Parathyroid adenoma (tissue), 2 donors: Measurements from ENCODE around the gene FAM53B.

ENCODE experiments used
- H2AFZ ChIP-seq: fragments of 300-600 bp; sonication (generic); one replicate; pipeline ENCODE4 v1.7.0; 2017; ENCODE audit warnings: antibody characterized with exemption, mild to moderate bottlenecking
- H3K27ac ChIP-seq: fragments of 300-600 bp; sonication (generic); one replicate; pipeline ENCODE4 v1.7.0; 2017
- H3K27me3 ChIP-seq: fragments of 300-600 bp; sonication (generic); one replicate; pipeline ENCODE4 v1.7.0; 2017; ENCODE audit warnings: low read length; ENCODE audit not compliant: control insufficient read depth, insufficient read depth
- H3K36me3 ChIP-seq: fragments of 300-600 bp; sonication (generic); one replicate; pipeline ENCODE4 v1.7.0; 2017; ENCODE audit warnings: low read length; ENCODE audit not compliant: control insufficient read depth, insufficient read depth
- H3K4me1 ChIP-seq: fragments of 300-600 bp; sonication (generic); one replicate; pipeline ENCODE4 v1.7.0; 2017; ENCODE audit warnings: control low read depth
- H3K4me2 ChIP-seq: fragments of 300-600 bp; sonication (generic); one replicate; pipeline ENCODE4 v1.7.0; 2017; ENCODE audit warnings: low read length
- H3K4me3 ChIP-seq: fragments of 300-600 bp; sonication (generic); one replicate; pipeline ENCODE4 v1.7.0; 2017; ENCODE audit warnings: low read depth, low read length
- H3K79me2 ChIP-seq: fragments of 300-600 bp; sonication (generic); one replicate; pipeline ENCODE4 v1.7.0; 2017; ENCODE audit warnings: control low read depth
- H3K9ac ChIP-seq: fragments of 300-600 bp; sonication (generic); one replicate; pipeline ENCODE4 v1.7.0; 2017; ENCODE audit warnings: mild to moderate bottlenecking
- H3K9me3 ChIP-seq: fragments of 300-600 bp; sonication (generic); one replicate; pipeline ENCODE4 v1.7.0; 2017; ENCODE audit warnings: low read length; ENCODE audit not compliant: control insufficient read depth
- TF ChIP-seq, protein P1 (sequence below): fragments of 300-600 bp; sonication (generic); IDR thresholded peaks from one replicate; pipeline ENCODE4 v1.7.0; 2017; ENCODE audit warnings: antibody characterized with exemption, mild to moderate bottlenecking
- donor health status: primary hyperparathyroidism.

FAM53B gene

GRCh38 chr10:124628676-124629021 is 115.5 kb downstream of the FAM53B start:
- Histone ChIP-seq H3K9me3 (no peaks in the 10 kb centered on the region), H3K27ac (peak overlapping the region; percentile 36), H3K27me3 (no peaks in the 10 kb centered on the region), H3K79me2 (peaks cover 56% of the 10 kb centered on the region), H2AFZ (no peak overlapping the region), H3K4me1 (peaks cover 20% of the 10 kb centered on the region), H3K4me3 (no peak overlapping the region), H3K4me2 (no peak overlapping the region), H3K9ac (no peak overlapping the region), H3K36me3 (no peaks in the 10 kb centered on the region)
- TF ChIP-seq, protein P1, sequence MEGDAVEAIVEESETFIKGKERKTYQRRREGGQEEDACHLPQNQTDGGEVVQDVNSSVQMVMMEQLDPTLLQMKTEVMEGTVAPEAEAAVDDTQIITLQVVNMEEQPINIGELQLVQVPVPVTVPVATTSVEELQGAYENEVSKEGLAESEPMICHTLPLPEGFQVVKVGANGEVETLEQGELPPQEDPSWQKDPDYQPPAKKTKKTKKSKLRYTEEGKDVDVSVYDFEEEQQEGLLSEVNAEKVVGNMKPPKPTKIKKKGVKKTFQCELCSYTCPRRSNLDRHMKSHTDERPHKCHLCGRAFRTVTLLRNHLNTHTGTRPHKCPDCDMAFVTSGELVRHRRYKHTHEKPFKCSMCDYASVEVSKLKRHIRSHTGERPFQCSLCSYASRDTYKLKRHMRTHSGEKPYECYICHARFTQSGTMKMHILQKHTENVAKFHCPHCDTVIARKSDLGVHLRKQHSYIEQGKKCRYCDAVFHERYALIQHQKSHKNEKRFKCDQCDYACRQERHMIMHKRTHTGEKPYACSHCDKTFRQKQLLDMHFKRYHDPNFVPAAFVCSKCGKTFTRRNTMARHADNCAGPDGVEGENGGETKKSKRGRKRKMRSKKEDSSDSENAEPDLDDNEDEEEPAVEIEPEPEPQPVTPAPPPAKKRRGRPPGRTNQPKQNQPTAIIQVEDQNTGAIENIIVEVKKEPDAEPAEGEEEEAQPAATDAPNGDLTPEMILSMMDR = no peak

- Histone ChIP-seq H3K27ac (peak overlapping the region; percentile 36), H3K36me3 (no peaks in the 10 kb centered on the region), H3K4me1 (peaks cover 20% of the 10 kb centered on the region), H3K27me3 (no peaks in the 10 kb centered on the region), H3K4me3 (no peak overlapping the region), H2AFZ (peak overlapping the region; percentile 20), H3K9ac (no peak overlapping the region), H3K79me2 (peaks cover 53% of the 10 kb centered on the region), H3K9me3 (no peaks in the 10 kb centered on the region), H3K4me2 (no peak overlapping the region)
- TF ChIP-seq, protein P1 = no peak
These were observed 116.1 kb downstream of the FAM53B start for GRCh38 chr10:124627866-124628675.

DNA sequence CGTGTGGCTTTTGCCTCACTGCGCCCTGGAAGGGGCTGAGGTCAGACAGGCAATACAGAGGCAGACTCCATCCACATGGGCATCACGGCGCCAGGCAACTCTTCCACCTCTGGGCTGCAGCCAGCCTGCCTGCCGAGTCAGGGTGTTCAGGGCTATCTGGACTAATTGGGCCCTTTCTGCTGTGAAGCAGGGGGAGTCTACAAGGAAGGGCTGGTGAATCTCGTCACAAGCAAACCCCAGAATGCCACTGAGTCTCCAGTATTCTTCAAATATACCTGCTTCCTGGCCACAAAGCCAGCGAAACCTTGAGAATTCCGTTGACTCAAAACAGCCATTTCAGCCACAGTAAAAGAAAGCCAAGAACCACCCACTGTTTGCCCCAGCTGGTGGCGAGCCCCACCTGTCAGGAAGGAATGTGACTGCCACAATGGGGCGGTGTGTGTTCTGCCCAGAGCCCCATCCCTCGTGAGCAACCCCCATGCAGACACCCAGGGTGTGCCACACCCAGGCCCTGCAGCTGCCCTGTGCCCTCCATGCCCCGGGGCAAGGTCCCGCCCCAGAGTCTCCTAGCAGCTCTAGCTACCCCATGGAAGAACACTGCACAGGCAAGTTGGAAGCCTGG is 117.3 kb downstream of the FAM53B start:
- peaks cover 22% of the 10 kb centered on the region for H3K4me1 ChIP-seq
- H2AFZ ChIP-seq = no peak overlapping the region
- H3K9ac ChIP-seq = no peak overlapping the region
- no peak overlapping the region for H3K4me3 ChIP-seq
- H3K27ac ChIP-seq = no peak overlapping the region
- peaks cover 45% of the 10 kb centered on the region for H3K79me2 ChIP-seq
- H3K4me2 ChIP-seq = no peak overlapping the region
- H3K27me3 ChIP-seq = no peaks in the 10 kb centered on the region
- no peaks in the 10 kb centered on the region for H3K36me3 ChIP-seq
- H3K9me3 ChIP-seq = no peaks in the 10 kb centered on the region
- TF ChIP-seq, protein P1 = no peak

GRCh38 chr10:124625831-124626238 is 118.3 kb downstream of the FAM53B start:
- peaks cover 26% of the 10 kb centered on the region for H3K4me1 ChIP-seq

More at GRCh38 chr10:124625831-124626238, 118.3 kb downstream of the FAM53B start:
- Histone ChIP-seq H2AFZ (no peak overlapping the region), H3K27me3 (no peaks in the 10 kb centered on the region), H3K9me3 (no peaks in the 10 kb centered on the region), H3K4me2 (no peak overlapping the region), H3K4me3 (no peak overlapping the region), H3K9ac (no peak overlapping the region), H3K79me2 (peaks cover 35% of the 10 kb centered on the region), H3K27ac (no peak overlapping the region), H3K36me3 (no peaks in the 10 kb centered on the region)
- TF ChIP-seq, protein P1 = no peak
